GM18498 (cell line): Measurements from ENCODE around the gene TUBAL3.

ENCODE experiments used
- ATAC-seq: cut with Tn5 transposase; IDR thresholded peaks from one replicate; pipeline ENCODE4 v1.9.1; 2021; ENCODE audit warnings: mild to moderate bottlenecking, moderate library complexity; ENCODE audit not compliant: unreplicated experiment

TUBAL3 gene

DNA sequence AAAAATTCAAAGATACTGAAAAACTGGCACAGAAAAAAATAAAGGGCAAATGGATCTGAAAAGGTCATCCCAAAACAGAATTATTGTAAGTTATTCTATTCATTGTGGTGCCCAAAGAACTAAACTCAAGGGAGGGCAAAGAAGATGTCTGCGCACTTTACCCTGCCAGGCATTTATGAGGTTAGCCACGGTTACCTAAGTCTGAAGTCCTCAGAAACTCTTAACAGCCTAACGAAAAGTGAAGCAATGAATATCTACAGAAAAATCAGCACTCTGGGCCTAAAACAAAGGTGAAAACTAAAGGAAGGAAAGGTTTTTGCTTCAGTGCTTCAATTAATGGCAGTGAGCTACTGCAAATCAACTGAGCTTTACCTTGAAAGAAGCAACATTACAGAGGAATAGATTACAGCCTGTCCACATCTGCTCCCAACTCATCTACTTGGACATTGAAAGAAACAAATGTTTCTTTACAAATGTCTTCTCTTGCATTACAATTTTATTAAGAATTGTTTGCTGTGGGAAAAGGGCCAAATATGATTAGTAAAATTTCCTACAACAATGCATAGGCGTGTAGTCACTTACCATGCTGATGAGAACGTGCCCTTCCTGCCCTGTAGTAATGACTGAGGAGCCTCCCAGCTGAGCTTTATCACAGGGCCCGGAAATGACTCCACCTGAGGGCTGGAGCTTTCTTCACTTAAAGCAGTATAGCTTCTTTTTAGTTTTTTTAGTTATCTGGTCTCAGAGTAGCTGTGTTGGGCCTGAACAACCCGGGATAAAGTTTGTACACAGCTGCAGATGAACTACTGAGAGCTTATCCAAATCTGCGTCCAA is at the start of gene TUBAL3:
TSS of gene TUBAL3 (minus strand) at position 621 of the 834 bp plus-strand sequence. CDS start at position 585, 36 bp downstream.
- no peak for ATAC-seq

DNA sequence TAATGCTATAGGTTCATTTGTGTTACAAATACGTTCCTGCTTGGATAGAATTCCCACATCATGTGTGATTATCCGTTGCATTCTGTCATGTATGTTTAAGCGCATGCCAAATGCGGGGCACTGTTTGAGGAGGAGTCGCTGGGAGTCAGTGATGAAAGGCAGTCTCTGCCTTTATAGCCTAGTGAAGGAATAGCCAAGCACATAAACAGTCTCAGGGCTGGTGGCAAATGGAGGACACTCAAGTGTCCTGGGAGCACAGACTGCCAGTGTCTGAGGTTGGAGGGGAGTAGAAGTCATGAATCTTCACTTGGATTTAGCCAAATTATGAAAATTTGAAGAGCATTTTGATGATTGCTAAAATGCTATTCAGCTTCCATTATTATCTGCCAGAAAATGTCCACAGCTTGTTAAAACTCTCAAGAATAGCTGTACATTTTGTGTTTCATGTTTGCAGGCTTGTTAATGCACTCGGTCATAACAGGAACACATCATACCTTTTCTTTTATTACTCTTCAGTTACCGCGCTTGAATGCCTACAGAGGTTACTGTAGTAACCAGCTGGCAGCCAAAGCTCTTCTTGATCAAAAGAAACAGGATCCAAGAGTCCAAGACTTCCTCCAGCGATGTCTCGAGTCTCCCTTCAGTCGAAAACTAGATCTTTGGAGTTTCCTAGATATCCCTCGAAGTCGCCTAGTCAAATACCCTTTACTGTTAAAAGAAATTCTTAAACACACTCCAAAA is 49.3 kb upstream of the TUBAL3 start:
- no peak for ATAC-seq

DNA sequence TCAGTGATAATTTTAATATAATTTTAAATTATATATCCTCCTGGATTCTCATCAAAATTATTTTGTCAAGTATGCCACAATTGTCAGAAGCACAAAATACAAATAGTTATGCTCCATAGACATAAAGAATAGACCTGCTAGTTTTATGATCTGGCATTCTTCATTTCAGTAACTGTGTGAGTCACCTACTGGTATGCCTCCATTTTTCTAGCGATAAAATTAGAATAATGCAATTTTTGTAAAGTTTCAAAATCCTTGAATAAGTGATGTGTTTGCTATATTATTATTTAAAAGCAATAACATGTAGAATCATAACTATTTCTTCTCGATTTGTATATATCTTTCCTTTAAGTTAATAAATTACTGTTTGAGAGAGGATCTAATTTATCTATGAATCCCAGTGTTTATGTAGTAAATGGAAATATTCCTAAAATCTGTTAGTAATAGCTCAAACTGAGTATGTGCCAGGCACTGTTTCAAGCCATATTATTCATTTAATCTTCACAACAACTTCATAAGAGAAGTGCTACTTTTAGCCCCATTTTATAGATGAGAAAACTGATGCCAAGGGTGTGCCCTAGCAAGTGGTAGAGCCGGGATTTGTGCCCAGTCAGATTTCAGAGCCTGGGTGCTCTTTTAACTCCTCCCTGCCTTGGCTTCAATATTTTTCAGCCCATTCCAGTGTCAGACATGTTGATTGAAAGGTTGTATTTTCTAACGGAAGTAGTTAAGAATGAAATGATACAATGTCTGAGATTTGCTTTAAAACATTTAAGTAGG is 46.2 kb upstream of the TUBAL3 start:
- no peak for ATAC-seq

DNA sequence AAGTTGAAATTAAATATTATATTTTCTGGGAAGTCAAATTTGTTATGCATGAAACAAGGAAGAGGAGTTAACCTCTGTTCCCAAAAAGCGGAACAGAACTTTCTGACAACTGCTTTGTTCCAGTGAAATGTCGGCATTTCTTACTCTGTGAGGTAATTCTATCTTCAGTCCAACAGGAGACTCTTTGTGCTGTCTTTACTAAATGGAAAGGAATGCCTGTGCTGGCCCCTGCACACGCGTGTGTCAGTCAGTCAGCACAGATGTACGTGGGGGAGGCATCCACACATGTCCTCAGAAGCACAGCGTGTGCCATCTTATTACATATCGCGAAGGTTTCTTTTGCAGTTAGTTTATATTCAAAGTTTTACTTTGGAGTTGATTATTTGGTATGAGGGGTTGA is 45.2 kb upstream of the TUBAL3 start:
- ATAC-seq, result no peak

DNA sequence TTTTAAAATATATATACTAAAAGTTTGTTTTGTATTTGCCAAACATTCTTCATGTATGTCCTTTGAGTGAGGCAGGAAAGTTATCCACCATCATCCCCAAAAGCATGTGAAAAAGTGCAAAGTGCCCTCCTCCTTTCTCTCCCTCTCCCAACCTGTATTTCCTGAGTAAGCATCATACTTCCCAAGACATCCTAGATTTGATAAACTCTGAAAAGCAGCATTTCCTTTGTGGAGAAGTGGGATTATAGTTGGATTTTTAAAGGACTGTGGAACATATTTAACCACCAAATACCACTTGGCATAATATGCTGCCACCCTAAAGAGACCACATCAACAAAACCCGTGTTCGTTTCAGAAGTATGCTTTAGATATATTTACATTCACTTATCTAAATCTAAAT is 44.6 kb upstream of the TUBAL3 start:
- ATAC-seq, result no peak

DNA sequence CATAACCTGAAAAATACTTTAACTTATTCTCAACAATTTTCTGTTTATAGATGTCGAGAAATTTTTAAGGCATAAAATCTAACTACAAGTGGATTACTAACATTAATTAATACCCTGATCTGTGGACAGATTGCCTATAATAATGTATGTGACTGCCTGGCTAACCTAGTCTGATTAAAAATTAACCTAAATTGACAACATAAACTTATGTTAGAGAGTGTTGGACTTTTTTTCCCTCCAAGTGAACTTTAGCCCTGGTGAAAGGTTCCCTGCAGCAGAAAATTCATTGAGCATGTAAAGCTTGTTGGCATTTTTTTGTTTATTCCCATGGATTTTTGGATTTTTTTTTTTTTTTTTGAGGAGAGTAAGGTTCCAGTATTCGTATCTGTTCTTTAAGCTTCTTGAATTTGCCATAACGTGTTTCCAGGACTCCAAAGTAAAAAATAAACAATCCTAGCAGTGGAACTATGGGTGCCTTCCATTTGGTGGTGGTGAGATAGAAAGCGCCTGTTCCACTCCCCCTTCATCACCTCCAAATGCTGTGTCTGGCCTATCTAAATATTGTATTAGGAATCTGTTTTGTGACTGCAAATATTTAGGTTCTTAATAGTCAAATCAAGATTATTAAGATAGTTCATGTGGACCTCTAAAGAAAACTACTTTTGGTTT is 43.8 kb upstream of the TUBAL3 start:
- ATAC-seq, result no peak

DNA sequence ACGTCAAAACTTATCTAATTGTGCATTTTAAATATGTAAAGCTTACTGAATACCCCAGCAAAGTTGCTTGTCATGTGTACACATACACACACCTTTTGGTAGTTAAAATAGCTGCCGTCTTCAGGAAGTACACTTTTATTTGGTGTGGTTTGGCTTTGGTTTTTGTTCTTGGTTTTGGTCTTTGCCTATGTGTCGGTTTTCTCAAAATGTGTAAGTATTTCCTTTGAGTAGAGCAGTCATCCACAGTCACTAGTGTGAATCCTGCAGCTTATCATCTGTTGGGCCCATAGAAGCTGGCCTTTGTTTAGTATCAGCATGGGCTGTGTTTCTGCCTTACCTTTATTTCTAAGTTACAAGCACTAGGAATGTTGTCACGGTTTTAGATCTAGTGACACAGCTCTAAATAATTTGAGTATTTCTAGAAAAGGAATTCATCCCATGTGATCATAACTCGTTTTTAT is 43.0 kb upstream of the TUBAL3 start:
- ATAC-seq, result peak; percentile 59

DNA sequence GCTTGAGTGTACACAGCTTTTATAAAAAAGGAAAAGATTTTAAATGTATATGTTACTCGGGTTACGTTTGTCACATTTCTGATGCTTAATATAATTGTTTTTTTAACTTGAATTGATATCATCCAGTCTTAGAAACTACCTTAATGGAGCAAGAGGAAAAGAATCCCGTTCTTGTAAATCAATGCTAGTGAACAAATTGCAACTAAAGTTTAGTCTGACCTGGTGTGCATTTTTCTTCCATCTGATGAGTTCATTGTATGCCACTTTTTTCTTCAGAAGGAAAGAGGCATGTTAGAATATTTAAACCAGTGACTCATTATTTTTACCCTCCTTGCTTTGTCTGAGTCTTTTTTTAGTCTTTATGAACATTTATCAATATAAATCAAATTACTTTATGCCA is 42.4 kb upstream of the TUBAL3 start:
- no peak for ATAC-seq

DNA sequence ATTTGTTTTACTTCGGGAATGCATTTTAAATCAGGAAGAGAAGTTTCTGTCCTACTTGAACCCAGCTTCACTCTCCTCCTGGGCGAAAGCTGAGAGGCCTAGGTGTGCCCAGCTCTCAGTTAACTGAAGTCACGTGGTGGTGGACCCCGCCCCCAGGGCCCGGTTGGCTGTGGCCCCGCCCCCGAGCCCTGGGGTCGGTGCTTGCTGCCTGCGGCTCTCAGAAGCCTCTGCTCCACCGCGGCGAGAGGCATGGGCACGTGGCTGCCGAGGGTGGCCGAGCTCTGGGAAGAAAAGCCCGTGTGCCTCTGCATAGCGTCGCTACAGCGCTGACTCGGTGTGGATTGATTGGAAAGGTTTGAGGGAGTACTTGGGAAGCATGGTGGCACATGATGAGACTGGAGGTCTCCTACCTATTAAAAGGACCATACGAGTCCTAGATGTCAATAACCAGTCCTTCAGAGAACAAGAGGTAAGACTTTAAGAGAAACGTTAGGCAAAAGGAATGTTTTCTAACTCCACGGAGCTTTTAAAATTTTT is 41.8 kb upstream of the TUBAL3 start:
- peak; percentile 66 for ATAC-seq

DNA sequence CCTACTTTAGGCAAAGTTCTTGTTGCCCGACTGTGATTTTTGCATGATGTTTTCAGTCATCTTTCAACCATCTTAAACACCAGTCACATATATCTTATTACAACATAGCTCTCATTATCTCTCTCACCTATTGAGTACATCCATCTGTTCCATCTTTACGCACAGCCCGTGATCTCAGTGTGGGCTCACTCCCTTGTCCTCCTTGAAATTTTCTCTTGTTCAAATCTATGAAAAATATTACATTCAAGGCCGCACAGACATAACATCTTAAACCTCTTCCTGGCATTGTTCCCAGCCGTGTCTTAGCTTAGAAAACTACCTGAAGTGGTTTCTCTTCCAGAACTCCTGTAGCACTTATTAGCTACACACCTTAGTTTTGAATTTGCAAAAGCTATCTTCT is 40.4 kb upstream of the TUBAL3 start:
- no peak for ATAC-seq

DNA sequence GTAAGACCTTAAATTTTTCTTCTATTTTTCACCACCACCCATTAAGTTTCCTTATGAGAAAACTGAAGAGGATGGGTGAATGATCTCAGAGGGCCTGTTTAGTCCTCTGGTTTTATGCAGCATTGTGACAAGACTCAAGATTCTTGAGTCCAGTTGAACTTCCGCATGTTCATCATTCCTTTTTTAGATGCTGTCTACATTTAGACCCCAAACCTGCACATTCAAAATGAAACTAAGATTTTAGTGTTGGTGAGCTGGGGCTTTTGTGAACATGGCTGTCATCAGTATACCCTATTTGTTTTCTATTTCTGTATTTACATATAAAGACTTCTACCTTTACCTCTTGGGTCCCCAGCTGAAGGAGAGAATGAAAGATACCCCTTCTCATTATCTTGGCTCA is 38.8 kb upstream of the TUBAL3 start:
- peak; percentile 66 for ATAC-seq

DNA sequence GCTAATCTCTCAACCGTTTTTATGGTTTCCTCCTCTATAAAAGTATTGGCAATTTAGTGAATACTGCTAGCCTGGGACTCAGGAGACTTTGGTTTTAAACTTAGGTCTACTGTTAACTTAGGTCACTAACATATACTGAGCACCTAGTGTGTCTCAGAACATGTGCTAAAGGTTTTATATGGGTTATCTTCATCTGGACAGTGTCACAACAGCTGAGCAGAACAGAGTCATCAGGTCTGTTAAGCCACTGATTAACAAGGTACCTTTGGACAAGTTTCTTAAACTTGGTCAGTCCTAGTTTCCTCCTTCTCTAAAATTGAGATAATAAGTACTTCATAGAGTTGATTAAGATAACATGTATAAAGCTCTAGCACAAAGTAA is 38.4 kb upstream of the TUBAL3 start:
- ATAC-seq, result peak; percentile 24

DNA sequence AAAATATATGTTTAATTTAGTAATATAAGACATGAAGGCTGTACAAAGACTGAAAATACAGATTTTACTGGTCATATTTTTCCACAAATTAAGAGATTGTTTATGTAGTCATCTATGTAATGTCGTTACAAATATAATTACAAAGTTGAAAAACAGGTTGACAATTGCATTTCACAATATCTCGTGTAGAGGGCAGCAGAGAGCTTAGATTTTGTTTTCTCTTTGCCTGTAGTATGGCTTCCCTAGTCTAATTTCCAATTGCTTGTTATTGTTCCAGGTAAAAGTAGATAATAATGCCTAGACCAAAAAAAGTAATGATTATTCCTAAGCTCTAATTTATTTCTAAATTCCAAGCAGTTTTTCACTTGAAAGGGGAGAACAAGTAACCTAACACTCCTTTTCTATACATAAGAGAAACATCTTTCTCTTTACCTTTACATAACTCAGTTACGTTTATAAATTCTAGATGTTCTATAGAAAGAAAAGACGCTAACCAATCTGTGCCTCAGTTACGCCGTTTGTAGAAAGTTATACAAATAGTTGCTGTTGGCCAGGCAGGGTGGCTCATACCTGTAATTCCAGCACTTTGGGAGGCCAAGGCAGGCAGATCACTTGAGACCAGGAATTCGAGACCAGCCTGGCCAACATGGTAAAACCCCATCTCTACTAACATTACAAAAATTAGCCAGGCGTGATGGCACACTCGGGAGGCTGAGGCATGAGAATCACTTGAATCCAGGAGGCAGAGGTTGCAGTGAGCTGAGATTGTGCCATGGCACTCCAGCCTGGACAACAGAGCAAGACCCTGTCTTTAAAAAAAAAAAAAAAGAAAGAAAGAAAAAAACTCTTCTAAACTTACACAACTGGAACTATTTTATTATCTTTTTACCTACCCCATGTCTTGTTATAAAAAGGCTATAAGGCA is 37.7 kb upstream of the TUBAL3 start:
- no peak for ATAC-seq

DNA sequence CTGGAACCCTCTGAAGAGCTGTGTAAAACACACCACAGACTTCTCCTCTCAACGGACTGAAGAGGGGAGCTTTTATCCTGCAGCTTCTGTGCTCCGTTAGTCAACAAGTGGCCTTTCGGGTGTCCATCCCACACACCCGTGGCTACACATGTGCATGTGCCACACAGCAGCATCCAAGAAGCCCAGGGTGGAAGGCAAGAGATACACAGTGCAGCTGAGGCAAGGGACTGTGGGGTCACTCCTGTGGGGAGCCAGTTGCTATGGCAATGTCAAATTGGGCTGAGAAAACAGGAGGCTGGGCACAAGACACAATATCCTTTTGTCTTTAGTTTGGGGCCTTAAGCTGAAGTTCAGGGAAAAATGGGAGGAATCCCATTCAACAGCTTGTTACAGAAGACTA is 36.5 kb upstream of the TUBAL3 start:
- ATAC-seq, result no peak

DNA sequence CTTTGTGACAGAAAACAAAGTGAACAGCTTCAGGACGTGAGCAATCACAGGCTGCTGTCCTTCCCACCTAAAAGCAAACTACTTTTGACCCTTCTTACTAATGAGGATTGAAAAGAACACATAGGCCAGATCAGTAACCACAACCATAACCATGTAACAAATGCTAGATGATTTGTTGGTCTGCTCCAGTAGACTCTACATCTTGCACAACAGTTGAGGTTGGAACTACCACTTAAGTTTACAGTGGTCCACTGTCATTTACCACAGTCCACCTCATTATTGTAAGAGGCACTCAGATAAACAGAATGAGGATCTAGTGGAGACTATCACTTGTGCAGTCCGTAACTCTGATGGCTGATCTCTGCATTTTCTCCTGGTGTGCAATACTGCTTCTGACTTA is 35.6 kb upstream of the TUBAL3 start:
- ATAC-seq, result no peak

DNA sequence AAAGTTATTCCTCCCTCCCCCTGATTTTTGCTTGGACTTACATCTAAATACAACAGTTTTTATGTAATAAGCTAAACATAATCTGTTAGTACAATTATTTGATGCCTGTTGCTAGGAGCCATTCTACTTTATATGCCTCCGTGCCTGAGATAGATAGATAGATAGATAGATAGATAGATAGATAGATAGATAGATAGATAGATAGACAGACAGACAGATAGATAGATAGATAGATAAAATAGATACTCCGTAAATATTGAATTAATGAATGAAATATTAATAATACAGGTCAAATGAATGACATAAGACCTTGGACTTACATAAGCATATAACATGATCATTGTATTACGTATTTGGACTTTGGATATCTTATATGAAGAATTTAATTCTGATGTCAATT is 30.7 kb upstream of the TUBAL3 start:
- no peak for ATAC-seq

DNA sequence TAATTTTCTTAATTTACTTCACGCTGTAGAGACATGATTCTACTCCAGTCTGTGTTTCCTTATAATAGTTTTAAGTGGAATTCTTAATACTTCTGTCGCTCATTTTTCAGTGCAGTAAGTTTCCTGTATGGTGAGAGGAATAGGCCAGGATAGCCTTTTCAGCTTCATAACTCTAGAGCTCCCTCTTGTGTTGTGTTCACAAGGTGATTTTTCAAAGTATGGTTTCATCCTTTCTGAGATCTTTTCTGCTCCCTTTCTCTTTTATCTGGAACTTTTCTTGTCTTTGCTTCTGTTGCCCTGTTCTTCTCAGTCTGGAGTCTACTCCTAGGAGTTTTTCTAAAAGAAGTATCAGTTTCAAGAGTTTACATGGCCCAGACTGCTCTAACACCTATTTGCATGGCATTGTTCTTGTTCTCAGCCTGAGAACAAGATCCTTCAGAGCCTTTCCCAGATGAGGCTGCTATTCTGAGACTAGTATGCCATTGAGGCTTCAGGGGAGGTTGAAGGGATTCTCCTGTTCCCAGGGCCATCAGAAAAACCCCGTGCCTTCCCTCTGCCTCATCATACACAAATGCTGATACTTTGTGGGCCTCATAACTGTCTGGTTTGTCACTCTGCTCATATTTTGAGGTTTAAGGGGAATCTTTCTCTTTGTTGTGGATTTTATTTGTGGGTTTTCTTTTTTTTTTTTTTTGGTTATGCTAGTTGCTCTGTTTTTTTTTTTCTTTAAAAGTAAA is 29.6 kb upstream of the TUBAL3 start:
- ATAC-seq, result peak; percentile 67

DNA sequence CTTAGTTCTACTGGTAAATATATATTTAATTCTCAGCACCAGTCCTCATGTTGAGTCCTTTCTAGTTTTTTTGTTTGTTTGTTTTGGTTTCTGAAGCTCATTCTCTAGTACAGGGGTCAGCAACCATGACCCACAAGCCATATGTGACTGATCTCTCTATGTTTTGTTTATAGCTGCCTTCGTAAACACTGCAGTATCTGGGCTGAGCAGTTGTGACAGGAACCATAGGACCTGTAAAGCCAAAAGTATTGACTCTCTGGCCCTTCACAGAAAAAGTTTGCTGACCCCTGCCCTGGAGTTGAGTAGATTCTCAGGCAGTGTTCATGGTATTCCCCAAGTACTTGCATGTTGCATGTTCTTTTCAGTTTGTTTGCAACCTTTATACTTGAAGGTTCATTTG is 28.6 kb upstream of the TUBAL3 start:
- ATAC-seq, result no peak

DNA sequence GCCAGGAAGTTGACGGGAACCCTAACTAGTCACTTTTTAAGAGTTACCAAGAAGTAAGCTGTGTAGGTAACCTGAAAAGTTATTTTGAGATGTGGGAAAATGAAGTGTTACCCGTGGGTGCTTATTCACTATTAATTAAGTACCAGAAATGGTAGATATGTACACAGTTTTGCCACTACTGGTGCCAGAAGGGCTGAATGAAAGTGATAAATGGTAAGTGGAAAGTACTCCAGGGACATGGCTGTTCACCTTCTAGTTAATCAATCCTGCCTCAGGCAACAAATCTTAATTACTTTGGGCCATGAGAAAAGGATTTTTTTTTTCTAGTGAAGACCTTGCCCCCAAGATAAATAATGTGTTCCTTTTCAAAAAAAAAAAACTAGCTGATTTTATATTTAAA is 23.5 kb upstream of the TUBAL3 start:
- ATAC-seq, result no peak
